ENCODE results near the gene FOLR2. TPM values are rescaled to one million over a fixed set of nuclear protein-coding genes. Genes with fewer than 3 reads are reported as not detected.

The FOLR2 gene
- total and polyA plus RNA-seq, 2 of the 8 experiments (the other 6 are each of a cell fraction or from before 2014, with no cell fraction given), result not detected

GRCh38 chr11:72234920-72235319 lies 18.3 kb downstream of the FOLR2 start (continued):
- TF ChIP-seq CTCF (IDR thresholded peaks at IDR 0.05; ENCODE audit: control extremely low read depth in 1 of 3, insufficient read depth in 1 of 3, low read depth in 1 of 3, low read length in 3 of 3), result no peak
- TF ChIP-seq SP1 (IDR thresholded peaks at IDR 0.05; ENCODE audit: low read depth, low read length), result no peak
- TF ChIP-seq CTBP2 (IDR thresholded peaks at IDR 0.05; ENCODE audit: borderline replicate concordance, insufficient read depth, insufficient read length, low read length), result no peak

Data from H1 (cell line).